ENCODE data around the gene CLCF1.

GRCh38 chr11:67353317-67354074, 19.9 kb downstream of the CLCF1 start, which contains the start of gene POLD4:
- TF ChIP-seq POLR2A (IDR thresholded peaks at IDR 0.05) (peak in 2 of 4 donors; percentile 79 to 80), POLR2AphosphoS5 (IDR thresholded peaks at IDR 0.05) (peak; percentile 1 to 87 (median 82)), CTCF (IDR thresholded peaks at IDR 0.05) (no peak), EP300 (IDR thresholded peaks at IDR 0.05) (peak; percentile 43)

All from stomach (tissue), 4 donors.